Astrocyte of the cerebellum (primary cell): ENCODE measurements around the gene SLC41A3.

Experiments used
- DNase-seq: peaks from one replicate; pipeline ENCODE4 v3.0.0-alpha.2; 2011; ENCODE audit warnings: low read depth
- H3K4me3 ChIP-seq: 2 replicates; pipeline ENCODE4 v1.5.1; 2011; ENCODE audit warnings: mild to moderate bottlenecking, low read depth, low read length, moderate library complexity
- in situ Hi-C: cut with HindIII; loops from 2 replicates; pipeline ENCODE4 v1.10.0; 2017; ENCODE audit warnings: low sequenced_read_pairs
- TF ChIP-seq, protein P1 (sequence below): IDR thresholded peaks from 2 replicates; pipeline ENCODE4 v1.5.1; 2012; ENCODE audit warnings: low read length, low read depth, moderate library complexity, mild to moderate bottlenecking; ENCODE audit errors: missing control alignments

The SLC41A3 gene

GRCh38 chr3:126084768-126085180, 850 bp upstream of the SLC41A3 start:
- TF ChIP-seq, protein P1, sequence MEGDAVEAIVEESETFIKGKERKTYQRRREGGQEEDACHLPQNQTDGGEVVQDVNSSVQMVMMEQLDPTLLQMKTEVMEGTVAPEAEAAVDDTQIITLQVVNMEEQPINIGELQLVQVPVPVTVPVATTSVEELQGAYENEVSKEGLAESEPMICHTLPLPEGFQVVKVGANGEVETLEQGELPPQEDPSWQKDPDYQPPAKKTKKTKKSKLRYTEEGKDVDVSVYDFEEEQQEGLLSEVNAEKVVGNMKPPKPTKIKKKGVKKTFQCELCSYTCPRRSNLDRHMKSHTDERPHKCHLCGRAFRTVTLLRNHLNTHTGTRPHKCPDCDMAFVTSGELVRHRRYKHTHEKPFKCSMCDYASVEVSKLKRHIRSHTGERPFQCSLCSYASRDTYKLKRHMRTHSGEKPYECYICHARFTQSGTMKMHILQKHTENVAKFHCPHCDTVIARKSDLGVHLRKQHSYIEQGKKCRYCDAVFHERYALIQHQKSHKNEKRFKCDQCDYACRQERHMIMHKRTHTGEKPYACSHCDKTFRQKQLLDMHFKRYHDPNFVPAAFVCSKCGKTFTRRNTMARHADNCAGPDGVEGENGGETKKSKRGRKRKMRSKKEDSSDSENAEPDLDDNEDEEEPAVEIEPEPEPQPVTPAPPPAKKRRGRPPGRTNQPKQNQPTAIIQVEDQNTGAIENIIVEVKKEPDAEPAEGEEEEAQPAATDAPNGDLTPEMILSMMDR, result no peak
- H3K4me3 ChIP-seq, result peak overlapping the region; percentile 60
- in situ Hi-C loops, result no loop called here
- DNase-seq, result no peak

GRCh38 chr3:126083511-126083912, 412 bp downstream of the SLC41A3 start:
- in situ Hi-C loops, result no loop called here
- peak overlapping the region; percentile 60 for H3K4me3 ChIP-seq
- no peak for DNase-seq
- TF ChIP-seq, protein P1, result no peak

DNA sequence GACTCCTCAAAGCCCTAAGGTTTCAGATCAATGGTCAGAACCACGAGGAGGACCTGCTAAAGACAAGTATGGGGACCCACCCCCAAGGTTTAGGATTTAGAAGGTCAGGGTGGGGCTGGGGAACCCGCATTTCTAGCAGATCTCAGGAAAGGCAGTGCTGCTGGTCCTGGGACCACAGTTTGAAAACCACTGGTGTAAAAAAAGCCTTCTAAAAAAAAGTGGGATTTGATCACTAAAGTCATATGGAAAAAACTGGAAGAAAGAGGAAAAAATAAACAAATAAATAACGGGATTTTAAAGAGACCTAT, 832 bp downstream of the SLC41A3 start:
- in situ Hi-C loops, result no loop called here
- TF ChIP-seq, protein P1, result no peak
- no peak for DNase-seq
- peak overlapping the region; percentile 60 for H3K4me3 ChIP-seq

- peak overlapping the region; percentile 60 for H3K4me3 ChIP-seq
- TF ChIP-seq, protein P1, result no peak
- in situ Hi-C loops, result no loop called here
- no peak for DNase-seq
Measured at GRCh38 chr3:126082362-126083137, 1.4 kb downstream of the SLC41A3 start.

GRCh38 chr3:126081618-126082361, 2.1 kb downstream of the SLC41A3 start:
- TF ChIP-seq, protein P1, result peak; percentile 47
- in situ Hi-C loops, result no loop called here
- no peak overlapping the region for H3K4me3 ChIP-seq
- no peak for DNase-seq

DNA sequence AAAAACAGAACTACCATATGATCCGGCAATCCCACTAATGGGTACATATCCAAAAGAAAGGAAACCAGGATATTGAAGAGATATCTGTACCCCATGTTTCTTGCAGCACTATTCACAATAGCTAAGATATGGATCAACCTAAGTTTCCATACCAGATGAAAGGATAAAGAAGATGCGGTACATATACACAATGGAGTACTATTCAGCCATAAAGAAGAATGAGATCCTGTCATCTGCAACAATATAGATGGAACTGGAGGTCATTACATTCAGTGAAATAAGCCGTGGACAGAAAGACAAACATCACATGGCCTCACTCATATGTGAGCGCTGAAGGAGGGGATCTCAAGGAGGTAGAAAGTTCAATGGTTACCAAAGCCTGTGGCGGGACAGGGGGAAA, 3.0 kb downstream of the SLC41A3 start:
- in situ Hi-C loops, result no loop called here
- no peak overlapping the region for H3K4me3 ChIP-seq
- DNase-seq, result no peak
- TF ChIP-seq, protein P1, result no peak
